Tibial nerve (tissue), 4 donors: ENCODE measurements around the gene SEMA3C.

Experiments
- CTCF ChIP-seq, 5 experiments: fragments of 200-600 bp in 3 of 5; fragments of 450-650 bp in 2 of 5; sonication (generic) in 3 of 5; IDR thresholded peaks; one replicate each; pipeline ENCODE4 v1.5.1; 2016 to 2019; ENCODE audit warnings: antibody characterized with exemption in 5 of 5, mild to moderate bottlenecking in 3 of 5, moderate library complexity in 2 of 5
- EP300 ChIP-seq, 2 donors: sonication (generic); formaldehyde crosslinking; IDR thresholded peaks; one replicate each; pipeline ENCODE4 v1.6.1; 2017; ENCODE audit warnings: antibody characterized with exemption in 2 of 2, mild to moderate bottlenecking in 1 of 2
- POLR2A ChIP-seq, 2 donors: fragments of 450-650 bp; IDR thresholded peaks; one replicate each; pipeline ENCODE4 v1.6.1; 2017; ENCODE audit warnings: antibody characterized with exemption in 2 of 2, mild to moderate bottlenecking in 2 of 2, moderate library complexity in 2 of 2

GRCh38 chr7:80848841-80849240 lies 70.0 kb downstream of the SEMA3C start:
- TF ChIP-seq POLR2A (IDR thresholded peaks at IDR 0.05) (no peak), CTCF (IDR thresholded peaks at IDR 0.05) (no peak), EP300 (IDR thresholded peaks at IDR 0.05) (no peak)
